Nephron progenitor cell (in vitro differentiated cells): ENCODE results near the gene PLXNA1.
A peak's percentile ranks its signal among the peaks of the same experiment; 100 is the strongest.

ENCODE experiments used
- DNase-seq: peaks from one replicate; pipeline ENCODE4 v3.0.0; 2021
- H3K27ac Mint-ChIP-seq: 2 replicates; pipeline ENCODE4 v1.8.0; 2021; ENCODE audit warnings: mild to moderate bottlenecking, moderate library complexity, mixed read lengths
- H3K27me3 Mint-ChIP-seq: 2 replicates; pipeline ENCODE4 v1.8.0; 2021; ENCODE audit warnings: mild to moderate bottlenecking, low read depth, mixed read lengths; ENCODE audit not compliant: poor library complexity
- H3K36me3 Mint-ChIP-seq: 2 replicates; pipeline ENCODE4 v1.8.0; 2021; ENCODE audit warnings: low read depth, mixed read lengths
- H3K4me1 Mint-ChIP-seq: 2 replicates; pipeline ENCODE4 v1.8.0; 2021; ENCODE audit warnings: mixed read lengths
- H3K4me3 Mint-ChIP-seq: 2 replicates; pipeline ENCODE4 v1.8.0; 2021; ENCODE audit warnings: mild to moderate bottlenecking, moderate library complexity, mixed read lengths
- H3K9me3 Mint-ChIP-seq: 2 replicates; pipeline ENCODE4 v1.8.0; 2021; ENCODE audit warnings: mild to moderate bottlenecking, moderate library complexity, mixed read lengths
- TF ChIP-seq, protein P1 (sequence below): fragments of 200-600 bp; sonication (generic); IDR thresholded peaks from 2 replicates; pipeline ENCODE4 v1.5.0; 2021; ENCODE audit warnings: antibody characterized with exemption

The PLXNA1 gene

DNA sequence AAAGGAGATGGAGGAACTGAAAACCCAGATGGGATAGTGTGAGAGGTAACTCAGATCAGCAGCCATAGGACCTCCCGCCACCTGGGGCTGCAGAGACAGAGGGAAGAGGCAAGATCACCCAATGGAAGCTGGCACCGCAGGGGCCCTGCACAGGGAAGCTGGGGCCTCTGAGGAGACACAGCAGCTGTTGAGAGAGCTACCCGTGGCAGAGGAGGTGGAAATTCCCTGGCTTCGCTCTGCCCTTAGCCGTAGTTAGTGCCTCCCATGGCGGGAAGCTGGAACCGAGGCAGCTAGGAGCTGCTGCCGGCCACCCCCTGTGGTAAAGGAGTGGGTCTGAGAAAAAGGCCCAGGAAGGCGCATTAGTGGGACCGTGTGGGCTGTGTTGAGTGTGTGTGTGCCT is 18.0 kb upstream of the PLXNA1 start:
- H3K4me3 Mint-ChIP-seq: no peak overlapping the region

DNA sequence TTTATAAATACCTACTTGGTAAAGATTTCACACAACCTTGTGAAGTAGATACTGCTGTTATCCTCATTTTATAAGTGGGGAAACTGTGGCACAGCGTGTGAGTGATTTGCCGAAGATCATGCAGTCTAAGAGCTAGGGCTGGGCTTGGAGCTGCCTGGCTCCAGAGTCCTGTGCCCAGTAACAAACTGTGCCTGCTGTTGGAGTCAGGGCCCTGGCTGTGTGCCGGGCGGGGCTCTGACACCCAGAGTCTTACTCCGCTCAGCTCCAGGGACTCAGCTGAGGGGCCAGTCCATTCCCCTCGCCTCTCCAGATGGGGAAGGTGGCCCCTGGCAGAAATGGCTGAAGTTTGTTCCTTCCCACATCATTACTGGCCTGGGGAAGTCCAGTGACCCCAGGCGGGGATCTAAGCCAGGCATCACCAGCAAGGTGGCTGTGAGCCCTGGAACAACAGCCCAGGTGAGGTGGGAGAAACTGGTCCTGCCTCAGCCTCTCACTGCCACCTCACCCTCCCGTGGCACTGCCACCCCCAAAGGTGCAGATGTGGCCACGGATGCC is 17.3 kb upstream of the PLXNA1 start:
- peaks cover 67% of the 10 kb centered on the region for H3K4me1 Mint-ChIP-seq
- no peaks in the 10 kb centered on the region for H3K9me3 Mint-ChIP-seq
- H3K27me3 Mint-ChIP-seq: peaks cover 4% of the 10 kb centered on the region
- H3K4me3 Mint-ChIP-seq: no peak overlapping the region
- no peak overlapping the region for H3K27ac Mint-ChIP-seq
- H3K36me3 Mint-ChIP-seq: no peaks in the 10 kb centered on the region
- DNase-seq: no peak
- TF ChIP-seq, protein P1, sequence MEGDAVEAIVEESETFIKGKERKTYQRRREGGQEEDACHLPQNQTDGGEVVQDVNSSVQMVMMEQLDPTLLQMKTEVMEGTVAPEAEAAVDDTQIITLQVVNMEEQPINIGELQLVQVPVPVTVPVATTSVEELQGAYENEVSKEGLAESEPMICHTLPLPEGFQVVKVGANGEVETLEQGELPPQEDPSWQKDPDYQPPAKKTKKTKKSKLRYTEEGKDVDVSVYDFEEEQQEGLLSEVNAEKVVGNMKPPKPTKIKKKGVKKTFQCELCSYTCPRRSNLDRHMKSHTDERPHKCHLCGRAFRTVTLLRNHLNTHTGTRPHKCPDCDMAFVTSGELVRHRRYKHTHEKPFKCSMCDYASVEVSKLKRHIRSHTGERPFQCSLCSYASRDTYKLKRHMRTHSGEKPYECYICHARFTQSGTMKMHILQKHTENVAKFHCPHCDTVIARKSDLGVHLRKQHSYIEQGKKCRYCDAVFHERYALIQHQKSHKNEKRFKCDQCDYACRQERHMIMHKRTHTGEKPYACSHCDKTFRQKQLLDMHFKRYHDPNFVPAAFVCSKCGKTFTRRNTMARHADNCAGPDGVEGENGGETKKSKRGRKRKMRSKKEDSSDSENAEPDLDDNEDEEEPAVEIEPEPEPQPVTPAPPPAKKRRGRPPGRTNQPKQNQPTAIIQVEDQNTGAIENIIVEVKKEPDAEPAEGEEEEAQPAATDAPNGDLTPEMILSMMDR: no peak

More for the DNA sequence above, 18.0 kb upstream of the PLXNA1 start:
- Mint-ChIP-seq H3K27ac (no peak overlapping the region), H3K36me3 (no peaks in the 10 kb centered on the region), H3K9me3 (no peaks in the 10 kb centered on the region), H3K4me1 (peaks cover 67% of the 10 kb centered on the region), H3K27me3 (peaks cover 4% of the 10 kb centered on the region)
- no peak for DNase-seq
- TF ChIP-seq, protein P1: no peak

DNA sequence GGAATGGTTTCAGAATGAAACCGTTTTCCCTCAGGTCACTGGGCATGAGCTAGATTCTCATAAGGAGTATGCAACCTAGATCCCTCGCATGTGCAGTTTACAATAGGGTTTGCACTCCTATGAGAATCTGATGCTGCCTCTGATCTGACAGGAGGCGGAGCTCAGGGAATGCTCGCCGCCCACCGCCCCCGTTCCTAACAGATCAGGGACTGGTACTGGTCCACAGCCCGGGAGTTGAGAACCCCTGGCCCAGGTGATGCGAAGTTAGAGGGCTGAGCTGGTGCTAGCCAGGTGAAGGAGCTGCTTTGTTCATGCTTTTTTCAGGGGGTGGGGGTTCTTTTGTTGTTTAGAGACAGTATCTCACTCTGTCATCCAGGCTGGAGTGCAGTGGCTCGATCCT is 15.5 kb upstream of the PLXNA1 start:
- Mint-ChIP-seq H3K4me3 (no peak overlapping the region), H3K36me3 (no peaks in the 10 kb centered on the region), H3K4me1 (peaks cover 57% of the 10 kb centered on the region), H3K27me3 (peaks cover 4% of the 10 kb centered on the region), H3K27ac (no peak overlapping the region), H3K9me3 (no peaks in the 10 kb centered on the region)
- DNase-seq: no peak
- TF ChIP-seq, protein P1: no peak

DNA sequence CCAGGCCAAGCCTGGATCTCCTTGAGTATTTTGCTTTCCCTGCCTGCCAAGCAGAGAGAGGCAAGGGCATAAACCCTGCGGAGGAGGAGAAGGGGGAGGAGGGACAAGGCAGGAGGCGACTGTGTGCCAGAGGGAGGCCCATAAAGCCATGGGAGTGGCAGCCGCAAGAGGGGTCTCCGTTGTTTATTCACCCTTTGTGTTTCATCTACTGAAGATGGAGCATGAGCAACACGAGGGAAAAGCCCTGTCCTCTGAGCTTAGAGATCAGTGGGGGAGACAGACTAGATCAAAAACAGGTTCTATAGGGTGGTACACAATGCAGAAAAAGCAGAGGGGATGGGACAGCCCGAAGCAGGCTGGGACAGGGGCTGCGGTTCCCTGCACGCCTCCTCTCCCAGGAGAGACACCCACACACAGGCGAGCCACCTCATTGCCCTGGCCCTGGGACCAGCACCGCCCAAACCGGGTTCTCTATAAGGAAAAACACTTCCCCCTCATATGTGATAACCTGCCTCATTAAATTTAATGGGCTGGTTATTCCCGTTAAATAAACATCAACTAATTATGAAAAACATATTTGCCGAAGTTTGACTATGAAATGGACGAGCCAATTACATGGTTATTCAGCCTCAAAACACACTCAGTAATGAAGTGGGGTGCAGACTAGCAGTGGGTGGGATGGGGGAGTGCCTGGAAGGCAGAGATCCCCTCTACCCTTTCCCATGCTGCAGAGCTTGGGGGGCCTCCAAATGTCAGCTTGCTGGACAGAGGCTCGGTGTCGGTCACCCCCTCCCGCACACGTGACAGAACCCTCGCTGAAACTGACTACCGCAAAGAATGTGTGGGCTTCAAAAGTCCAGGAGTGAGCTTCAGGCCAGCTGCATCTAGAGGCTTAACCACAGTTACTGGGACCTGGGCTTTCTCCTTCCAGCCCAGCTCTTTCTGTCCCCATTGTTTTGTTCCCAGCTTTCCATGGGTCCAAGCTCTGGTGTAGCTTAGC is 14.2 kb upstream of the PLXNA1 start:
- Mint-ChIP-seq H3K4me1 (peaks cover 53% of the 10 kb centered on the region), H3K9me3 (peaks cover 4% of the 10 kb centered on the region), H3K27ac (peak overlapping the region; percentile 91), H3K27me3 (peaks cover 4% of the 10 kb centered on the region), H3K36me3 (no peaks in the 10 kb centered on the region), H3K4me3 (peak overlapping the region; percentile 48)
- TF ChIP-seq, protein P1: no peak
- DNase-seq: no peak

DNA sequence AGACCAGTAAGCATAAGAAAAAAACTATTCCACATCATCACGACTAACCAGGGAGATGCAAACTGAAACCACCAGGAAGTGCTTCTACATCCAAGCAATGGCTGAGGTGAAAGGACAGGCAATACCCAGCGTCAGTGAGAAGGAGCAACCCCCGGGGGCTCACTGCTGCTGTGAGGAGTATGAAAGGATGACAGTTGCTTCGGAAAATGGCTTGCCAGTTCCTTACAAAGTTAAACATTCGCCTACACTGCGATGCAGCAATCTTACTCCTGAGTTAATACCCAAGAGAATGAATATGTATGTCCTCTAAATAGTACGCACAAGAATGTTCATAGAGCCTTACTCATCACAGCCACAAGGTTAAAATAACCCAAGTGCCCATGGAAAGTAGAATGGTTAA is 13.3 kb upstream of the PLXNA1 start:
- Mint-ChIP-seq H3K36me3 (peaks cover 6% of the 10 kb centered on the region), H3K9me3 (peaks cover 13% of the 10 kb centered on the region), H3K4me3 (peak overlapping the region; percentile 4), H3K27ac (no peak overlapping the region), H3K4me1 (peaks cover 49% of the 10 kb centered on the region), H3K27me3 (peaks cover 9% of the 10 kb centered on the region)
- DNase-seq: no peak
- TF ChIP-seq, protein P1: no peak
